Muscle layer of colon (tissue), 2 donors: ENCODE results near the gene GPR156.

Experiments used
- H3K27ac ChIP-seq: one replicate; pipeline ENCODE4 v1.7.0; 2013; ENCODE audit warnings: low read depth, mild to moderate bottlenecking, low read length, moderate library complexity
- H3K27me3 ChIP-seq, 2 donors: one replicate each; pipeline ENCODE4 v1.7.0; 2013; ENCODE audit warnings: low read length in 2 of 2, mild to moderate bottlenecking in 2 of 2; ENCODE audit not compliant: insufficient read depth in 2 of 2, control insufficient read depth in 1 of 2
- H3K36me3 ChIP-seq: one replicate; pipeline ENCODE4 v1.7.0; 2013; ENCODE audit warnings: mild to moderate bottlenecking, low read length; ENCODE audit not compliant: insufficient read depth
- H3K4me1 ChIP-seq: one replicate; pipeline ENCODE4 v1.7.0; 2013; ENCODE audit warnings: mild to moderate bottlenecking, low read length; ENCODE audit not compliant: insufficient read depth
- H3K4me3 ChIP-seq, 2 donors: one replicate each; pipeline ENCODE4 v1.7.0; 2013; ENCODE audit warnings: low read length in 2 of 2, low read depth in 1 of 2, mild to moderate bottlenecking in 1 of 2, moderate library complexity in 1 of 2
- H3K9ac ChIP-seq: one replicate; pipeline ENCODE4 v1.7.0; 2013; ENCODE audit warnings: low read length
- H3K9me3 ChIP-seq: one replicate; pipeline ENCODE4 v1.7.0; 2013; ENCODE audit warnings: mild to moderate bottlenecking, low read length
- donor health status: abdominal sarcoma.
- donor health status: Adenocarcinoma of cecum.

GPR156 gene

GRCh38 chr3:120214176-120214575, 70.8 kb downstream of the GPR156 start:
- no peaks in the 10 kb centered on the region for H3K36me3 ChIP-seq
- H3K27ac ChIP-seq: no peak overlapping the region
- no peak overlapping the region for H3K9ac ChIP-seq
- no peaks in the 10 kb centered on the region for H3K9me3 ChIP-seq
- peaks cover 11% of the 10 kb centered on the region for H3K4me1 ChIP-seq
- no peak overlapping the region for H3K4me3 ChIP-seq
- H3K27me3 ChIP-seq: no peaks in the 10 kb centered on the region

GRCh38 chr3:120212505-120212904, 72.5 kb downstream of the GPR156 start:
- H3K36me3 ChIP-seq: no peaks in the 10 kb centered on the region
- no peak overlapping the region for H3K27ac ChIP-seq
- H3K27me3 ChIP-seq: no peaks in the 10 kb centered on the region
- no peak overlapping the region for H3K4me3 ChIP-seq
- H3K9me3 ChIP-seq: no peaks in the 10 kb centered on the region
- no peak overlapping the region for H3K9ac ChIP-seq
- H3K4me1 ChIP-seq: peaks cover 11% of the 10 kb centered on the region

GRCh38 chr3:120209425-120209824, 75.6 kb downstream of the GPR156 start:
- Histone ChIP-seq H3K36me3 (no peaks in the 10 kb centered on the region), H3K4me1 (peaks cover 5% of the 10 kb centered on the region), H3K9ac (no peak overlapping the region), H3K27me3 (no peaks in the 10 kb centered on the region), H3K9me3 (no peaks in the 10 kb centered on the region), H3K4me3 (no peak overlapping the region), H3K27ac (no peak overlapping the region)

- Histone ChIP-seq H3K4me3 (no peak overlapping the region), H3K36me3 (no peaks in the 10 kb centered on the region), H3K9me3 (no peaks in the 10 kb centered on the region), H3K27ac (no peak overlapping the region), H3K9ac (no peak overlapping the region), H3K27me3 (no peaks in the 10 kb centered on the region), H3K4me1 (peaks cover 9% of the 10 kb centered on the region)
Observed at GRCh38 chr3:120204338-120204737, 80.7 kb downstream of the GPR156 start.

GRCh38 chr3:120203621-120204020, 81.4 kb downstream of the GPR156 start:
- H3K4me1 ChIP-seq: peaks cover 9% of the 10 kb centered on the region
- no peaks in the 10 kb centered on the region for H3K9me3 ChIP-seq
- no peak overlapping the region for H3K27ac ChIP-seq
- H3K4me3 ChIP-seq: no peak overlapping the region
- H3K27me3 ChIP-seq: no peaks in the 10 kb centered on the region
- H3K9ac ChIP-seq: no peak overlapping the region
- no peaks in the 10 kb centered on the region for H3K36me3 ChIP-seq

GRCh38 chr3:120203016-120203415, 82.0 kb downstream of the GPR156 start:
- no peak overlapping the region for H3K4me3 ChIP-seq
- H3K27me3 ChIP-seq: no peaks in the 10 kb centered on the region
- H3K9me3 ChIP-seq: no peaks in the 10 kb centered on the region
- H3K36me3 ChIP-seq: no peaks in the 10 kb centered on the region
- no peak overlapping the region for H3K9ac ChIP-seq
- H3K27ac ChIP-seq: no peak overlapping the region
- peaks cover 9% of the 10 kb centered on the region for H3K4me1 ChIP-seq

GRCh38 chr3:120202363-120202762, 82.7 kb downstream of the GPR156 start:
- peaks cover 9% of the 10 kb centered on the region for H3K4me1 ChIP-seq
- H3K9ac ChIP-seq: no peak overlapping the region
- no peak overlapping the region for H3K4me3 ChIP-seq
- H3K36me3 ChIP-seq: no peaks in the 10 kb centered on the region
- H3K9me3 ChIP-seq: no peaks in the 10 kb centered on the region
- H3K27ac ChIP-seq: no peak overlapping the region
- no peaks in the 10 kb centered on the region for H3K27me3 ChIP-seq

- H3K27ac ChIP-seq: no peak overlapping the region
- H3K27me3 ChIP-seq: no peaks in the 10 kb centered on the region
- H3K4me1 ChIP-seq: peaks cover 9% of the 10 kb centered on the region
- no peak overlapping the region for H3K4me3 ChIP-seq
- no peaks in the 10 kb centered on the region for H3K9me3 ChIP-seq
- no peaks in the 10 kb centered on the region for H3K36me3 ChIP-seq
- H3K9ac ChIP-seq: no peak overlapping the region
Observed at GRCh38 chr3:120200493-120201235, 84.4 kb downstream of the GPR156 start.

- H3K27me3 ChIP-seq: no peaks in the 10 kb centered on the region
- H3K9me3 ChIP-seq: no peaks in the 10 kb centered on the region
- H3K27ac ChIP-seq: no peak overlapping the region
- peaks cover 9% of the 10 kb centered on the region for H3K4me1 ChIP-seq
- H3K4me3 ChIP-seq: no peak overlapping the region
- no peak overlapping the region for H3K9ac ChIP-seq
- H3K36me3 ChIP-seq: no peaks in the 10 kb centered on the region
Observed at GRCh38 chr3:120198305-120198878, 86.6 kb downstream of the GPR156 start.

GRCh38 chr3:120196812-120197211, 88.2 kb downstream of the GPR156 start:
- Histone ChIP-seq H3K4me3 (no peak overlapping the region), H3K36me3 (no peaks in the 10 kb centered on the region), H3K9ac (no peak overlapping the region), H3K9me3 (no peaks in the 10 kb centered on the region), H3K27ac (no peak overlapping the region), H3K4me1 (no peaks in the 10 kb centered on the region), H3K27me3 (no peaks in the 10 kb centered on the region)

GRCh38 chr3:120196333-120196732, 88.7 kb downstream of the GPR156 start:
- Histone ChIP-seq H3K36me3 (no peaks in the 10 kb centered on the region), H3K4me1 (no peaks in the 10 kb centered on the region), H3K27ac (no peak overlapping the region), H3K4me3 (no peak overlapping the region), H3K27me3 (no peaks in the 10 kb centered on the region), H3K9ac (no peak overlapping the region), H3K9me3 (no peaks in the 10 kb centered on the region)

- H3K9ac ChIP-seq: no peak overlapping the region
- no peaks in the 10 kb centered on the region for H3K4me1 ChIP-seq
- H3K36me3 ChIP-seq: no peaks in the 10 kb centered on the region
- no peaks in the 10 kb centered on the region for H3K9me3 ChIP-seq
- H3K27me3 ChIP-seq: no peaks in the 10 kb centered on the region
- no peak overlapping the region for H3K27ac ChIP-seq
- H3K4me3 ChIP-seq: no peak overlapping the region
Observed at GRCh38 chr3:120193554-120193953, 91.5 kb downstream of the GPR156 start.
